ENCODE results near the gene DGKI.

DGKI gene

GRCh38 chr7:137656227-137656849 lies 190.4 kb downstream of the DGKI start:
- peak; percentile 16 for DNase-seq (ENCODE audit: low read depth)

- DNase-seq (ENCODE audit: low read depth): no peak
Measured at GRCh38 chr7:137655804-137656203, 191.0 kb downstream of the DGKI start.

GRCh38 chr7:137652721-137653120 lies 194.1 kb downstream of the DGKI start:
- DNase-seq (ENCODE audit: low read depth): no peak

DNA sequence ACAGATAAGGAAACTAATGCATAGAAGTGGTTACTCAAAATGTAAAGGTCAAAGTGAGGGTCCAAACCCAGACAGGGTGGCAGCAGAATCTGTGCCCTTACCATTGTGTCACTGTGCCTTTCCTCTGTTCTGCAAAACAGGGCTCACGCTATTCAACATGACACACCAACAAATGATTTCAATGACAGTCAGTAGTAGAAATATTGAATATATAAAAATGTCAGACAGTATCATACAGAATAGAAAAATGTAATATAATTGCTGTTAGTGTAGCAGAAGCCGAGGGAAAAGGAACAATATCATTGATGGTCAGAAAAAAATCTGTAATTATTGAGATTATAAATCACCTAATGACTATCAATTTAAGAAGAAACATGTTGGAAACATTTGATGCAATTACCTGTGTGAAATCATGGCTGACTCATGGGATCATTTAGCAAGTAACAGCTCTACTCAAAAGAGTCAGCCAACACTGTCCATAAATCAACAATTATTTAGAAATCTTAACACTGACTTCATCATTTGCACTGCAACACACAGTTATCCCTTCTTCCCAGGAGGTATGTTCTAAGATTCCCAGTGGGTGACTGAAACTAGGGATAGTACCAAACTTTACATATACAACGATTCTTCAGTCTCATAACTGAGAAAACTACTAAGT lies 198.7 kb downstream of the DGKI start:
- DNase-seq (ENCODE audit: low read depth): no peak

DNA sequence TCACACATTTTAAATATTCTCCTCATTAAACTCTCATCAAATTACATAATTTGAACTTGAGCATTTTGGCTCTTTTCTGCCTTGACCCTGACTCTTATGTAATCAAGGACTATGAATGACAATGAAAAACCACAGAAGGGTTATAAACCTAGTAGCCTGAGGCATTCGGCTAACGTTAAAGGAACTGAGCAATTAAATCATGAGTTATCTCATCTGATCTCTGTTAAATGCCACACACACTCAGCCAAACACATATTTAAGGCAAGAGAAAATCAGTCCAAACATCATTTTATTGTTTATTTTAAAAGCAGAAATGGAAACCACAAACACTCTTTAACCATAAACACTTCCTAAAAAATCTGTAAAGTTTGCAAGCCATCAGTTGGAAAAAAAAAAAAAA lies 204.3 kb downstream of the DGKI start:
- no peak for DNase-seq (ENCODE audit: low read depth)

DNA sequence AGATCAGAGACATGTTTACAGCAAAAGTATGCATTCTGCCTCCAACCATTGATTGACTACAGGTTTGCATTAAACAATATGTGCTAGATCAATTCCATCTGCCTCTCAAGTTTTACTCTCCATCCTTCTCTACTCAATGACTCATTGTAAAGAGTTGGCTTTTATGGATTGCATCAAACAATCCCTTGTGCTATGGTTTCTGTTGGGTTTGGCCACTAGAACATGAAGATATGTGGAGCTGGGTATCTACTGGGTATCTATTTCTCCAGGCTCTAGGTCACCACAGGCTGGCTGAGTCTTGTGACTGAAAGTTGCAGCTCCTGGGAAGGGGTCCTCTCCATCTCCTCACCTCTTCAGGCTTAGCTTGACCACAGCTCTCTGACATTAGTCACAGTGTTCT lies 204.7 kb downstream of the DGKI start:
- no peak for DNase-seq (ENCODE audit: low read depth)

GRCh38 chr7:137636376-137636775 lies 210.4 kb downstream of the DGKI start:
- no peak for DNase-seq (ENCODE audit: low read depth)

DNA sequence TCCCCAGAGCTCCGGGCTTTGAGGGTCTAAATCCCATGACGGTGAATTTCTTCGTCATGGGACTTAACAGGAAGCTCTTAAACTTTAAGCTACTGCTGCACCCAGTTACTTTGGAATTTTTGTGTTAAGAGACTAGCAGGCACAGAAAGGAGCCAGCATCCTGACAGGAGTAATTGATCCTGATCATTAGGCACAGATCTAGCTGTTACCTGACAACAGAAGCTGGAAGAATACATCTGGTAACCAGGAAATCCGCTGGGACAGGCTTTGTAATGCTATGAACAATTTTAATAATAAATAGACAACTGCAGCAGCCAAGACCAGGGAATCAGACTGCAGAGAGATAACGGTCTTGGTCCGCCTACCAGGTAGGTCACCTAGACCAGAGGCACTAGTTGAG lies 210.9 kb downstream of the DGKI start:
- DNase-seq (ENCODE audit: low read depth): no peak

- DNase-seq (ENCODE audit: low read depth): no peak
Measured at GRCh38 chr7:137635132-137635531, 211.6 kb downstream of the DGKI start.

- DNase-seq (ENCODE audit: low read depth): no peak
Measured at GRCh38 chr7:137634356-137634755, 212.4 kb downstream of the DGKI start.

GRCh38 chr7:137633133-137633532 lies 213.6 kb downstream of the DGKI start:
- no peak for DNase-seq (ENCODE audit: low read depth)

GRCh38 chr7:137628216-137628615 lies 218.6 kb downstream of the DGKI start:
- no peak for DNase-seq (ENCODE audit: low read depth)

GRCh38 chr7:137626469-137627067 lies 220.2 kb downstream of the DGKI start:
- DNase-seq (ENCODE audit: low read depth): no peak

DNA sequence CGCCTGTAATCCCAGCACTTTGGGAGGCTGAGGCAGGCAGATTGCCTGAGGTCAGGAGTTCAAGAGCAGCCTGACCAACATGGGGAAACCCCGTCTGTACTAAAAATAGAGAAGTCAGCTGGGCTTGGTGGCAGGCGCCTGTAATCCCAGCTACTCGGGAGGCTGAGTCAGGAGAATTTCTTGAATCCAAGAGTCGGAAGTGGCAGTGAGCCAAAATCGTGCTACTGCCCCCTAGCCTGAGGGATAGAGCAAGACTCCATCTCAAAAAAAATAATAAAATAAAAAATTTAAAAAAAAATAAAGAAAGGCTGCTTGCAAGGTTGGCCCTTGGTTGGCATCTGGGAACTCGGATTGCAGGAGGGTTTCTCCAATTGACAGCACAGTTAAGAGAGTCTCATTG lies 221.6 kb downstream of the DGKI start:
- no peak for DNase-seq (ENCODE audit: low read depth)

DNA sequence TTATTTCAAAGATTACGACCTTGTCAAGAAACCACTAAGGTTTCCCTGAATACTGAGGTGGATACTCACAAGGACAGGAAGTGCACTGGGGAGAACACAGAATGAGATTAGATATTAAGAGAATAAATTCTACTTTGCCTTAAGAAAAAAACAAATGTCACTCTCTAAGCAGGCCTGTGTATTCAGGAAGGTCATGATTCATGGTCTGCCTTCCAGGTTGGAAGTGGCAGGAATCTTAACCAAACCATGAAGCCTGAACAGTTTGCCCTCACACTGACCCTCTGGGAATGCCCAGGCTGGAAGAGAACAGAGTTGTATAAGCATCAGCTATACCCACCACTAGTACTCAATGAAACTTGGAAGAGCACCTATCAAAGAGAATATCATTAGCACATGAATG lies 227.6 kb downstream of the DGKI start:
- no peak for DNase-seq (ENCODE audit: low read depth)

DNA sequence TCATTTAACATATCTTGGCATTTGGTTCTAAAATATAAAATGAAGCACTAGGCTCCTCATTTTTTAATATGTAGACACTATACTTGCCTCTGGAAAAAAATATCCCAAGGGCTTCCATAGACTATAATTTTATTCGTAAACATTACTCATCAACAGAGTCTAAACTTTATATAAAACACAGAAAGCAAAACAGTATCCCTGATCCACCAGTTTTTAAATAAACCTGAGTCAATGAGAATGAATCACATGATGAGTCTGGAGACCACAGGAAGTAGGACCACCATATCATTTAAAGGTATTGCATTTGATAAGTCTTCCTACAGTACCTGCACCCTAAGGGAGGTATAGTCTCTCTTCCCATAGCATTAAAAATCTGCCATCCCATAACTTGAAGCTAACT lies 228.0 kb downstream of the DGKI start:
- no peak for DNase-seq (ENCODE audit: low read depth)

DNA sequence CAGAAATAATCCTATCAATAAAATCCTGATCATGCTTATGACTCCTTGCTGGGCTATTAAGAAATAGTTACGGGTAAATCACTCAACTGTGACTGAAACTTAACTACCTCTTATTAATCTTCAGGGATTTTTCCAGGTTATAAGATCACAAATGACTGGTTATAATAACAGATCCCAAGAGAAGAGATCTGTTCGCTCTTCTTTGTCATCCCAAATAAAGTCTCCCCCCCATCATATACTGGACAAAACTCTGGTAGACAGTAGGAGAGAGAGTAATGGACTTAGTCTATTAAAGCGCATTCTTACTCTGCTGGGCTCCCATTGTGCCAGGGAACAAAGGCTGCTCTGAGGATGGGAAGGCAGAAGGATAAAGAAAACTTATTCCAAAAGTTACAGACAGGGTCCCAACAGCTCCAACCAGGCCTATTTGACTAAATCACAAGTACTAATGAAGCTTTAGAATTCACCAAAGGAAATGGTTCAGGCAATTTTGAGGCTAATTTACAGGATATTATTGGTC lies 233.7 kb downstream of the DGKI start:
- no peak for DNase-seq (ENCODE audit: low read depth)

DNA sequence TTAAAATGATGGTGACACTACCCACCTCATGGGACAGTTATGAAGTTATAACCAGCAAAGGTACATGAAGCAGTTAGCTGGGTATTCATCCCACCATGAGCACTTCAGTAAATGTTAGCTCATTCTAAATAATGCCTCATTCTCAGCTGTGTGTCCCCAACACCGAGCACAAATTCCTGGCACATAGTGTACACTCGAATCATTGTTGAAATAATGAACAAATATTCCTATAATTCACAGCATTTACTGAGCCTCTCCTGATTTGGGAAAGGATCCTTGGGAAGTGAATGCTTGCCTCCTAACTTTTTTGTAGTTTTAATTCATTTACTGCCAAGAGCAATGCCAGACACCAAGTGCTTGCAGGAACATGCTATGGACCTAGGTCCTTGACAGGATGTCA lies 235.2 kb downstream of the DGKI start:
- DNase-seq (ENCODE audit: low read depth): no peak

- no peak for DNase-seq (ENCODE audit: low read depth)
Measured at GRCh38 chr7:137609500-137609899, 237.3 kb downstream of the DGKI start.

GRCh38 chr7:137606061-137606674 lies 240.6 kb downstream of the DGKI start:
- no peak for DNase-seq (ENCODE audit: low read depth)

GRCh38 chr7:137603043-137603442 lies 243.7 kb downstream of the DGKI start:
- DNase-seq (ENCODE audit: low read depth): no peak

GRCh38 chr7:137601642-137602041 lies 245.1 kb downstream of the DGKI start:
- DNase-seq (ENCODE audit: low read depth): no peak

- no peak for DNase-seq (ENCODE audit: low read depth)
Measured at GRCh38 chr7:137597856-137598255, 248.9 kb downstream of the DGKI start.

All from T follicular helper cell (primary cell).